Activated T-cell treated with anti-CD3 and anti-CD28 coated beads, Interleukin-2, amount 50 U/mL, for 1 hour (primary cell): ENCODE results near the gene MEIOB.
"Not testable (repeated sequence)": the region's sequence is repeated elsewhere in the genome, so short reads cannot be mapped to it uniquely, and the experiment has no call there.

Experiments used
- DNase-seq: peaks from one replicate; pipeline ENCODE4 v3.0.0-alpha.2; 2020

Gene MEIOB

GRCh38 chr16:1871974-1872635 lies at the start of gene MEIOB:
MEIOB (minus strand) TSS chr16:1872164; CDS start chr16:1868175, 3,989 bp downstream.
- peak; percentile 61 for DNase-seq

- DNase-seq = no peak
These were observed 48.8 kb upstream of the MEIOB start for GRCh38 chr16:1920727-1921171.

- DNase-seq = not testable (repeated sequence)
These were observed 48.2 kb upstream of the MEIOB start for GRCh38 chr16:1920122-1920521.

GRCh38 chr16:1919327-1919998 lies 47.5 kb upstream of the MEIOB start:
- DNase-seq = no peak

GRCh38 chr16:1918351-1919326 lies 46.7 kb upstream of the MEIOB start, which contains the start of gene HS3ST6:
HS3ST6 (minus strand) TSS chr16:1918415; CDS start chr16:1918323, 92 bp downstream.
- no peak for DNase-seq

GRCh38 chr16:1917665-1918350 lies 45.8 kb upstream of the MEIOB start:
- no peak for DNase-seq

GRCh38 chr16:1917056-1917664 lies 45.2 kb upstream of the MEIOB start:
- DNase-seq = no peak

- no peak for DNase-seq
These were observed 44.7 kb upstream of the MEIOB start for GRCh38 chr16:1916640-1916990.

GRCh38 chr16:1915732-1916639 lies 44.0 kb upstream of the MEIOB start:
- no peak for DNase-seq

GRCh38 chr16:1914988-1915387 lies 43.0 kb upstream of the MEIOB start:
- DNase-seq = no peak

- no peak for DNase-seq
These were observed 42.2 kb upstream of the MEIOB start for GRCh38 chr16:1914084-1914608.

- DNase-seq = no peak
These were observed 41.5 kb upstream of the MEIOB start for GRCh38 chr16:1913327-1914083.

- DNase-seq = no peak
These were observed 40.2 kb upstream of the MEIOB start for GRCh38 chr16:1912215-1912543.

GRCh38 chr16:1911467-1912214 lies 39.7 kb upstream of the MEIOB start:
- no peak for DNase-seq

- DNase-seq = no peak
These were observed 37.7 kb upstream of the MEIOB start for GRCh38 chr16:1909561-1910231.

GRCh38 chr16:1908983-1909382 lies 37.0 kb upstream of the MEIOB start:
- DNase-seq = no peak

- no peak for DNase-seq
These were observed 36.2 kb upstream of the MEIOB start for GRCh38 chr16:1908184-1908583.

GRCh38 chr16:1907226-1907860 lies 35.4 kb upstream of the MEIOB start:
- DNase-seq = no peak

GRCh38 chr16:1906846-1907165 lies 34.8 kb upstream of the MEIOB start:
- no peak for DNase-seq
